SK-N-SH (cell line): ENCODE measurements around the gene SCAMP3. TPM values are rescaled to one million over a fixed set of nuclear protein-coding genes. Genes with fewer than 3 reads are reported as not detected.

ENCODE experiments used
- EP300 ChIP-seq, 2 experiments: IDR thresholded peaks; 2 replicates each; pipeline versions ENCODE4 v1.4.0 to v1.6.1; 2012; ENCODE audit warnings: borderline replicate concordance in 1 of 2, low read depth in 1 of 2, low read length in 1 of 2
- GABPA ChIP-seq: IDR thresholded peaks from 2 replicates; pipeline ENCODE4 v1.4.0; 2012; ENCODE audit warnings: low read depth, mild to moderate bottlenecking
- GATA2 ChIP-seq: sonication (generic); formaldehyde crosslinking; IDR thresholded peaks from 2 replicates; pipeline ENCODE4 v1.5.0; 2020; ENCODE audit warnings: mild to moderate bottlenecking, missing genetic modification reagents
- JUND ChIP-seq: IDR thresholded peaks from 2 replicates; pipeline ENCODE4 v1.4.0; 2012
- MEF2A ChIP-seq: IDR thresholded peaks from 2 replicates; pipeline ENCODE4 v1.4.0; 2012; ENCODE audit warnings: low read depth, borderline replicate concordance
- NFIC ChIP-seq: IDR thresholded peaks from 2 replicates; pipeline ENCODE4 v1.4.0; 2012; ENCODE audit warnings: borderline replicate concordance
- POLR2AphosphoS5 ChIP-seq: IDR thresholded peaks from 2 replicates; pipeline ENCODE4 v1.6.1; 2012; ENCODE audit warnings: low read depth, low read length
- RFX5 ChIP-seq: IDR thresholded peaks from 2 replicates; pipeline ENCODE4 v1.6.1; 2012; ENCODE audit warnings: mild to moderate bottlenecking, improper control_type of control experiment, low read length
- RXRA ChIP-seq: IDR thresholded peaks from 2 replicates; pipeline ENCODE4 v1.4.0; 2012; ENCODE audit warnings: low read depth, mild to moderate bottlenecking, borderline replicate concordance
- TEAD4 ChIP-seq: IDR thresholded peaks from 2 replicates; pipeline ENCODE4 v1.4.0; 2012; ENCODE audit warnings: mild to moderate bottlenecking, borderline replicate concordance; ENCODE audit not compliant: insufficient read depth
- polyA plus RNA-seq, 3 experiments: library from polyadenylated mRNA; depleted of rRNA; stranded (reverse); fragments of >200 nt; gene quantifications; 2 replicates each; pipeline ENCODE4 v1.2.3, GENCODE V29; 2012
- TF ChIP-seq, protein P1 (sequence below): IDR thresholded peaks from 2 replicates; pipeline ENCODE4 v1.6.1; 2012; ENCODE audit warnings: mild to moderate bottlenecking, low read depth, low read length, moderate library complexity
- TF ChIP-seq, protein P2 (sequence below): IDR thresholded peaks from 2 replicates; pipeline ENCODE4; 2012
- TF ChIP-seq, protein P3 (sequence below): fragments of 200-600 bp; sonication (generic); IDR thresholded peaks from 2 replicates; pipeline ENCODE4 v1.6.1; 2017; ENCODE audit warnings: antibody characterized with exemption, mild to moderate bottlenecking, moderate library complexity
- TF ChIP-seq, protein P4 (sequence below): fragments of 150-350 bp; IDR thresholded peaks from 2 replicates; pipeline ENCODE4 v1.6.1; 2016; ENCODE audit warnings: mild to moderate bottlenecking, low read depth, low read length

SCAMP3 gene
- polyA plus RNA-seq, 1 of the 3 experiments (the other 2 are of a cell fraction), result 193 TPM

DNA sequence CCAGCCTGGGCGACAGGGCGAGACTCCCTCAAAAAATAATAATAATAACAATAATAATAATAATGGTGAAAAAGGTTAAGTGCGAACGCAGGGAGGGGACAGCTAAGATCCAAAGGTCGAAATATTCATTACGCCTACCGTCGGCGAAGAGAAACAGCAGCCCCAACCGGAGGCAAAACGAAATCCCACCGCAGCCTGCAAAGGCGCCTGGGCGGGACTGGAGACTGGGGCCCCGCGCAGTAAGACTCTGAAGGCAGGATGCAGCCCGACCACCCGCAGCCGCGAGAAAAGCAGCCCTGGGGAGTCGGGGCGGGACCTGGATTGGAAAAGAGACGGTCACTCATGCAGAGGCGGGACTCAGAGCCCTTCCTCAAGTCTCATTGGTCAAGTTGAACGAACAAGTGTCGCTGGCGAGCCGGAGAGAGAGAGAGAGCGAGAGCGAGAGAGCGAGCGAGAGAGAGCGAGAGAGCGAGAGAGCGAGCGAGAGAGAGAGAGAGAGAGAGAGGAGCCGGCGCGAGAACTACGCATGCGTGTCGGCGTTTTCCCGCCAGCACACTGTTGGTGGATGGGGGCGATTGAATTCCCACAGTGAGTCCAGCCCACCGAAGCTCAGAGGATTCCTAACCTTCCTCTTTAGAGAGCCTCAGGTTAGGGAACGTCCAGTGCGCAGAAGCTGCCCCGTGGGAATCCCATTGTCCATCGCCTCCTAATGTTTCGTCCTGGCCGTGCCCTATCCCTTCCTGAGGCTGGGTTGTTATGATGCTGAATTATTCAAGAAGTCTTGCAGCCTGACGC lies 17.6 kb downstream of the SCAMP3 start (continued):
- TF ChIP-seq, protein P1, sequence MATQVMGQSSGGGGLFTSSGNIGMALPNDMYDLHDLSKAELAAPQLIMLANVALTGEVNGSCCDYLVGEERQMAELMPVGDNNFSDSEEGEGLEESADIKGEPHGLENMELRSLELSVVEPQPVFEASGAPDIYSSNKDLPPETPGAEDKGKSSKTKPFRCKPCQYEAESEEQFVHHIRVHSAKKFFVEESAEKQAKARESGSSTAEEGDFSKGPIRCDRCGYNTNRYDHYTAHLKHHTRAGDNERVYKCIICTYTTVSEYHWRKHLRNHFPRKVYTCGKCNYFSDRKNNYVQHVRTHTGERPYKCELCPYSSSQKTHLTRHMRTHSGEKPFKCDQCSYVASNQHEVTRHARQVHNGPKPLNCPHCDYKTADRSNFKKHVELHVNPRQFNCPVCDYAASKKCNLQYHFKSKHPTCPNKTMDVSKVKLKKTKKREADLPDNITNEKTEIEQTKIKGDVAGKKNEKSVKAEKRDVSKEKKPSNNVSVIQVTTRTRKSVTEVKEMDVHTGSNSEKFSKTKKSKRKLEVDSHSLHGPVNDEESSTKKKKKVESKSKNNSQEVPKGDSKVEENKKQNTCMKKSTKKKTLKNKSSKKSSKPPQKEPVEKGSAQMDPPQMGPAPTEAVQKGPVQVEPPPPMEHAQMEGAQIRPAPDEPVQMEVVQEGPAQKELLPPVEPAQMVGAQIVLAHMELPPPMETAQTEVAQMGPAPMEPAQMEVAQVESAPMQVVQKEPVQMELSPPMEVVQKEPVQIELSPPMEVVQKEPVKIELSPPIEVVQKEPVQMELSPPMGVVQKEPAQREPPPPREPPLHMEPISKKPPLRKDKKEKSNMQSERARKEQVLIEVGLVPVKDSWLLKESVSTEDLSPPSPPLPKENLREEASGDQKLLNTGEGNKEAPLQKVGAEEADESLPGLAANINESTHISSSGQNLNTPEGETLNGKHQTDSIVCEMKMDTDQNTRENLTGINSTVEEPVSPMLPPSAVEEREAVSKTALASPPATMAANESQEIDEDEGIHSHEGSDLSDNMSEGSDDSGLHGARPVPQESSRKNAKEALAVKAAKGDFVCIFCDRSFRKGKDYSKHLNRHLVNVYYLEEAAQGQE, result peak; percentile 60; the same call in 1 of the 2 replicates
- no peak; the same call in 1 of the 2 replicates for TF ChIP-seq JUND
- TF ChIP-seq, protein P2, sequence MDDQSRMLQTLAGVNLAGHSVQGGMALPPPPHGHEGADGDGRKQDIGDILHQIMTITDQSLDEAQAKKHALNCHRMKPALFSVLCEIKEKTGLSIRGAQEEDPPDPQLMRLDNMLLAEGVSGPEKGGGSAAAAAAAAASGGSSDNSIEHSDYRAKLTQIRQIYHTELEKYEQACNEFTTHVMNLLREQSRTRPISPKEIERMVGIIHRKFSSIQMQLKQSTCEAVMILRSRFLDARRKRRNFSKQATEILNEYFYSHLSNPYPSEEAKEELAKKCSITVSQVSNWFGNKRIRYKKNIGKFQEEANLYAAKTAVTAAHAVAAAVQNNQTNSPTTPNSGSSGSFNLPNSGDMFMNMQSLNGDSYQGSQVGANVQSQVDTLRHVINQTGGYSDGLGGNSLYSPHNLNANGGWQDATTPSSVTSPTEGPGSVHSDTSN, result peak; percentile 97
- peak; percentile 57 for TF ChIP-seq GABPA
- peak; percentile 77 for TF ChIP-seq NFIC
- TF ChIP-seq RFX5, result 0 out of 2 replicates have a peak, but pooled peaks have one; percentile 53
- TF ChIP-seq POLR2AphosphoS5, result peak; percentile 96
- TF ChIP-seq MEF2A, result no peak; the same call in 1 of the 2 replicates
- TF ChIP-seq RXRA, result no peak; the same call in 1 of the 2 replicates
- TF ChIP-seq, protein P3, sequence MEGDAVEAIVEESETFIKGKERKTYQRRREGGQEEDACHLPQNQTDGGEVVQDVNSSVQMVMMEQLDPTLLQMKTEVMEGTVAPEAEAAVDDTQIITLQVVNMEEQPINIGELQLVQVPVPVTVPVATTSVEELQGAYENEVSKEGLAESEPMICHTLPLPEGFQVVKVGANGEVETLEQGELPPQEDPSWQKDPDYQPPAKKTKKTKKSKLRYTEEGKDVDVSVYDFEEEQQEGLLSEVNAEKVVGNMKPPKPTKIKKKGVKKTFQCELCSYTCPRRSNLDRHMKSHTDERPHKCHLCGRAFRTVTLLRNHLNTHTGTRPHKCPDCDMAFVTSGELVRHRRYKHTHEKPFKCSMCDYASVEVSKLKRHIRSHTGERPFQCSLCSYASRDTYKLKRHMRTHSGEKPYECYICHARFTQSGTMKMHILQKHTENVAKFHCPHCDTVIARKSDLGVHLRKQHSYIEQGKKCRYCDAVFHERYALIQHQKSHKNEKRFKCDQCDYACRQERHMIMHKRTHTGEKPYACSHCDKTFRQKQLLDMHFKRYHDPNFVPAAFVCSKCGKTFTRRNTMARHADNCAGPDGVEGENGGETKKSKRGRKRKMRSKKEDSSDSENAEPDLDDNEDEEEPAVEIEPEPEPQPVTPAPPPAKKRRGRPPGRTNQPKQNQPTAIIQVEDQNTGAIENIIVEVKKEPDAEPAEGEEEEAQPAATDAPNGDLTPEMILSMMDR, result peak; percentile 56
- TF ChIP-seq EP300 (IDR thresholded peaks at IDR 0.05; ENCODE audit: borderline replicate concordance in 1 of 2, low read depth in 1 of 2, low read length in 1 of 2), result peak; percentile 67 to 77; a peak in 3 of 4 replicates
- no peak for TF ChIP-seq GATA2 (CRISPR knock-in tag)
- TF ChIP-seq TEAD4, result peak; percentile 65; the same call in 1 of the 2 replicates
- TF ChIP-seq, protein P4, sequence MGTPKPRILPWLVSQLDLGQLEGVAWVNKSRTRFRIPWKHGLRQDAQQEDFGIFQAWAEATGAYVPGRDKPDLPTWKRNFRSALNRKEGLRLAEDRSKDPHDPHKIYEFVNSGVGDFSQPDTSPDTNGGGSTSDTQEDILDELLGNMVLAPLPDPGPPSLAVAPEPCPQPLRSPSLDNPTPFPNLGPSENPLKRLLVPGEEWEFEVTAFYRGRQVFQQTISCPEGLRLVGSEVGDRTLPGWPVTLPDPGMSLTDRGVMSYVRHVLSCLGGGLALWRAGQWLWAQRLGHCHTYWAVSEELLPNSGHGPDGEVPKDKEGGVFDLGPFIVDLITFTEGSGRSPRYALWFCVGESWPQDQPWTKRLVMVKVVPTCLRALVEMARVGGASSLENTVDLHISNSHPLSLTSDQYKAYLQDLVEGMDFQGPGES, result no peak; the same call in 1 of the 2 replicates
- TF ChIP-seq, all 33 proteins: peak for 25
